ENCODE data around the gene GDPD3. TPM values are rescaled to one million over a fixed set of nuclear protein-coding genes. Genes with fewer than 3 reads are reported as not detected.

The GDPD3 gene
- total and polyA plus RNA-seq, 9 of the 15 experiments (the other 6 are each of a cell fraction or from before 2014, with no cell fraction given), result 0.47 to 3.9 (median 1.1) TPM

- TF ChIP-seq E4F1 (CRISPR knock-in tag; IDR thresholded peaks at IDR 0.05; ENCODE audit: borderline replicate concordance), result no peak
- TF ChIP-seq RAD21 (CRISPR knock-in tag; conservative IDR thresholded peaks at IDR 0.05 in 1 of 2, IDR thresholded peaks at IDR 0.05 in 1 of 2), result peak; percentile 42 to 69
- TF ChIP-seq ZC3H11A (IDR thresholded peaks at IDR 0.05; ENCODE audit: low read depth, low read length), result no peak
- TF ChIP-seq MYBL2 (IDR thresholded peaks at IDR 0.05; ENCODE audit: low read depth), result no peak
- no peak for TF ChIP-seq MYBL2 (CRISPR knock-in tag; IDR thresholded peaks at IDR 0.05; ENCODE audit: borderline replicate concordance)
- TF ChIP-seq ZNF507 (tag; conservative IDR thresholded peaks at IDR 0.05), result no peak
- TF ChIP-seq KLF16 (IDR thresholded peaks at IDR 0.05), result no peak
Measured at GRCh38 chr16:30142672-30143346, 29.5 kb upstream of the GDPD3 start (continued).

- CTCF ChIA-PET (ENCODE audit: low intra/inter-chr PET ratio), result interaction anchor here (0.6 kb wide), 1 partner anchor 488 kb away, joined by 4 read pairs; no protein-coding TSS in a partner anchor
- Histone ChIP-seq H3K27ac (ENCODE audit: extremely low read depth, low read depth, low read length) (no peak overlapping the region), H3K4me2 (ENCODE audit: insufficient read depth, low read length) (no peak overlapping the region), H3K79me2 (ENCODE audit: control insufficient read depth, insufficient read depth, low read length) (no peaks in the 10 kb centered on the region), H3K9me3 (replicated peaks; ENCODE audit: control insufficient read depth, insufficient read depth, low read depth, low read length) (no peaks in the 10 kb centered on the region), H3K36me3 (ENCODE audit: control insufficient read depth, insufficient read depth, low read length) (no peaks in the 10 kb centered on the region), H3K9me1 (ENCODE audit: control insufficient read depth, insufficient read depth, low read length) (no peaks in the 10 kb centered on the region), H3K27me3 (ENCODE audit: control insufficient read depth in 2 of 2, insufficient read depth in 2 of 2, low read length in 2 of 2) (no peaks in the 10 kb centered on the region), H3K4me3 (no peak overlapping the region), H3K9ac (ENCODE audit: insufficient read depth in 1 of 2, low read depth in 2 of 2, low read length in 2 of 2) (no peak overlapping the region), H4K20me1 (replicated peaks; ENCODE audit: control insufficient read depth, insufficient read depth, low read length) (no peaks in the 10 kb centered on the region), H2AFZ (ENCODE audit: low read depth, low read length) (no peak overlapping the region), H3K4me1 (replicated peaks in 1 of 2; ENCODE audit: control insufficient read depth in 2 of 2, insufficient read depth in 2 of 2, low read length in 2 of 2) (peaks cover 6 to 7% of the 10 kb centered on the region in 2 experiments; a peak in 4 of 5 replicates)
- WGBS (ENCODE audit: insufficient coverage, low coverage, missing lambda C conversion rate), result 75% methylated on average over 2 of the region's 2 CpGs
- DNase-seq (ENCODE audit: extremely low read depth in 1 of 4, low spot score in 3 of 4), result no peak
- intact Hi-C loops (cut with micrococcal nuclease), result no loop called here
- ATAC-seq, result no peak
- POLR2A ChIA-PET, result interaction anchor here (0.6 to 0.7 kb wide), 2 partner anchors 16 to 1271 kb away, joined by 3 read pairs; no protein-coding TSS in a partner anchor
- FAIRE-seq, result peak; percentile 11
- no TSS peak for BruUV-seq (replicated peaks)
- in situ Hi-C loops (cut with MboI), result loop anchor here (25.0 kb wide), 1 partner anchor 679 kb away; the partner anchor contains the start of genes BOLA2, SLX1B and SULT1A4
- TF ChIP-seq DPF2 (IDR thresholded peaks at IDR 0.05) (no peak), FOXP1 (CRISPR knock-in tag; IDR thresholded peaks at IDR 0.05) (no peak), ARID3A (IDR thresholded peaks at IDR 0.05; ENCODE audit: borderline replicate concordance, low read depth, low read length) (no peak), ZNF41 (CRISPR knock-in tag; conservative IDR thresholded peaks at IDR 0.05) (no peak), HOMEZ (CRISPR knock-in tag; IDR thresholded peaks at IDR 0.05) (no peak), BRD4 (IDR thresholded peaks at IDR 0.05) (no peak), MCM3 (IDR thresholded peaks at IDR 0.05) (no peak), ZBTB17 (CRISPR knock-in tag; IDR thresholded peaks at IDR 0.05) (no peak)
Measured at GRCh38 chr16:30141750-30142149, 28.4 kb upstream of the GDPD3 start.

All from K562 (cell line).